Psoas muscle (tissue), 8 donors: ENCODE results near the gene LTBP1. TPM values are rescaled to one million over a fixed set of nuclear protein-coding genes. Genes with fewer than 3 reads are reported as not detected.

ENCODE experiments used
- ATAC-seq, 4 donors: fragments of 200-7000 bp; cut with Tn5 transposase; one replicate each; pipeline ENCODE4 v1.9.1; 2020; ENCODE audit warnings: moderate library complexity in 3 of 4, mild to moderate bottlenecking in 2 of 4
- DNase-seq, 2 donors: peaks; one replicate each; pipeline ENCODE4 v3.0.0-alpha.2; 2020
- H3K27ac ChIP-seq: fragments of 200-600 bp; one replicate; pipeline ENCODE4 v1.8.0; 2022
- H3K27me3 ChIP-seq, 3 donors: fragments of 200-600 bp in 1 of 3; one replicate each; pipeline versions ENCODE4 v1.6.1 to v1.8.0; 2013 to 2022; ENCODE audit warnings: low read length in 2 of 3, mild to moderate bottlenecking in 2 of 3, moderate library complexity in 1 of 3; ENCODE audit not compliant: insufficient read depth in 3 of 3
- H3K36me3 ChIP-seq, 2 donors: fragments of 200-600 bp in 1 of 2; one replicate each; pipeline versions ENCODE4 v1.6.1 to v1.8.0; 2013 to 2022; ENCODE audit warnings: low read depth in 1 of 2, mild to moderate bottlenecking in 1 of 2, moderate library complexity in 1 of 2; ENCODE audit not compliant: insufficient read depth in 1 of 2
- H3K4me1 ChIP-seq: fragments of 200-600 bp; one replicate; pipeline ENCODE4 v1.8.0; 2022
- H3K4me3 ChIP-seq: fragments of 200-600 bp; one replicate; pipeline ENCODE4 v1.8.0; 2022; ENCODE audit warnings: mild to moderate bottlenecking
- H3K9me3 ChIP-seq: fragments of 200-600 bp; one replicate; pipeline ENCODE4 v1.8.0; 2022
- WGBS, 3 donors: extraction: QIAGEN DNeasy Blood & Tissue Kit; methylation state at CpG; one replicate each; pipeline versions ENCODE4 v1.1.6 to v1.1.7; 2013; 5-methylcytosine and 5-hydroxymethylcytosine counted together
- intact Hi-C, 2 donors: fragments of 100-400 bp; cut with DNase I; formaldehyde crosslinking; loops; one replicate each; pipeline versions ENCODE4 v1.11.0 to v1.14.2; 2022
- polyA plus RNA-seq, 3 donors: library from polyadenylated mRNA; stranded (reverse); fragments of 200-250 nt; gene quantifications; one replicate each; pipeline ENCODE4 v1.2.3, GENCODE V29; 2013
- total RNA-seq, 4 donors: library from RNA; stranded (reverse); fragmentation: NEBNext Ultra II Directional in 2 of 4; extraction: Animal tissue kit (Norgen Biotek cat#: 25700) in 2 of 4; gene quantifications; one replicate each; pipeline versions ENCODE4 v1.2.1 to v1.2.4, GENCODE V29; 2021 to 2023
- TF ChIP-seq, protein P1 (sequence below): fragments of 200-600 bp; IDR thresholded peaks from one replicate; pipeline ENCODE4 v1.8.0; 2022; ENCODE audit warnings: antibody characterized with exemption
- donor health status: healthy with polysubstance abuse.
- donor health status: DM: no; HTN: no; CAD: no; lungs with moderate emphysema.
- donor health status: Bipolar disorder and iron deficiency.
- donor health status: healthy.
- donor health status: DM: yes; HTN: yes; CAD: no.
- donor health status: DM: no; HTN: no; CAD: no.
- donor health status: DM: no; HTN: no; CAD: no.
- donor health status: DM: yes; HTN: yes; CAD: no.

The LTBP1 gene
- total and polyA plus RNA-seq, 7 donors = 5.9 to 26.8 (median 9.5) TPM

- no peaks in the 10 kb centered on the region for H3K9me3 ChIP-seq
- no peak overlapping the region for H3K27ac ChIP-seq
- 92 to 94% (median 93%) methylated on average over 3 of the region's 3 CpGs for WGBS, 3 donors
- no peak for DNase-seq
- H3K4me1 ChIP-seq = no peaks in the 10 kb centered on the region
- TF ChIP-seq, protein P1, sequence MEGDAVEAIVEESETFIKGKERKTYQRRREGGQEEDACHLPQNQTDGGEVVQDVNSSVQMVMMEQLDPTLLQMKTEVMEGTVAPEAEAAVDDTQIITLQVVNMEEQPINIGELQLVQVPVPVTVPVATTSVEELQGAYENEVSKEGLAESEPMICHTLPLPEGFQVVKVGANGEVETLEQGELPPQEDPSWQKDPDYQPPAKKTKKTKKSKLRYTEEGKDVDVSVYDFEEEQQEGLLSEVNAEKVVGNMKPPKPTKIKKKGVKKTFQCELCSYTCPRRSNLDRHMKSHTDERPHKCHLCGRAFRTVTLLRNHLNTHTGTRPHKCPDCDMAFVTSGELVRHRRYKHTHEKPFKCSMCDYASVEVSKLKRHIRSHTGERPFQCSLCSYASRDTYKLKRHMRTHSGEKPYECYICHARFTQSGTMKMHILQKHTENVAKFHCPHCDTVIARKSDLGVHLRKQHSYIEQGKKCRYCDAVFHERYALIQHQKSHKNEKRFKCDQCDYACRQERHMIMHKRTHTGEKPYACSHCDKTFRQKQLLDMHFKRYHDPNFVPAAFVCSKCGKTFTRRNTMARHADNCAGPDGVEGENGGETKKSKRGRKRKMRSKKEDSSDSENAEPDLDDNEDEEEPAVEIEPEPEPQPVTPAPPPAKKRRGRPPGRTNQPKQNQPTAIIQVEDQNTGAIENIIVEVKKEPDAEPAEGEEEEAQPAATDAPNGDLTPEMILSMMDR = no peak
- intact Hi-C loops = no loop called here
- H3K36me3 ChIP-seq = peaks cover 0 to 4% of the 10 kb centered on the region in 2 donors
- no peaks in the 10 kb centered on the region for H3K27me3 ChIP-seq
- no peak for ATAC-seq
- no peak overlapping the region for H3K4me3 ChIP-seq
Measured at GRCh38 chr2:33196700-33197099, 249.9 kb downstream of the LTBP1 start.

DNA sequence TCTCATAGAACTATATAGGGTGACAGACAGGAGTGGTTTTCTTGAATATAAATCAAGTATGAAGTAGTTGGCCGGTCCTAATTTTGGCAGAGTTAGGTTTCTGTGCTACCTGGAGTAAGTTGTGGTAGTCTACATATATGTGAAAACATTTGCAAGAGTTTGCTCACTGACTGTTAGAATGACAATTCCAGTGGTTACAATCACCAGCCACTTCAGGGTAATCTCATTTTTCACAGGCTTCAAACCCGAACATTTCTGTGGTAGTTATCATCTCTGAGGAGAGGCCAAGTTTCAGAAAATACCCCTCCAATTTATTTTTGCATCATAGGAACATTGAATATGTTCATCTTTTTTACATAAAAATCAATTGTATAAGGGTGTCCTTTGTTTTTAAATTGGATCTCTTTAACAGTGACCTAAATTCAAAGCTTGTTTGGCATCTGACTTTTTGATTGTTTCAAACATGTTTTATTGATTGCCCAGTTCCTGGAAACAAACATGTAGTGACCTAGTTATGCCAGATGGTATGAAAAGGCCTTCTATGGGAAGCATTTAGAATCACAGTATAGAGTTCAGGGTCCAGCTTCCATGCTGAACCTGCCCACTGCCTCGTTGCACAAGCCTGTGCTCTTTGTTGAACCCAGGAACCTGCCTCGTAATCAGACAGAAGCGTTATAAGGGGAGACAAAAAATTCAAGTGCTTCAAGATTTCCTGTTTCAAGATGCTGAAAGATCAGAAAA is 250.6 kb downstream of the LTBP1 start:
- peaks cover 0 to 4% of the 10 kb centered on the region in 2 donors for H3K36me3 ChIP-seq
- DNase-seq (no peak), ATAC-seq (no peak)
- H3K27ac ChIP-seq = no peak overlapping the region
- H3K4me3 ChIP-seq = no peak overlapping the region
- intact Hi-C loops = no loop called here
- WGBS, 3 donors = 84 to 88% (median 88%) methylated on average over 5 of the region's 5 CpGs
- no peaks in the 10 kb centered on the region for H3K4me1 ChIP-seq
- no peaks in the 10 kb centered on the region for H3K27me3 ChIP-seq
- TF ChIP-seq, protein P1 = no peak
- no peaks in the 10 kb centered on the region for H3K9me3 ChIP-seq

DNA sequence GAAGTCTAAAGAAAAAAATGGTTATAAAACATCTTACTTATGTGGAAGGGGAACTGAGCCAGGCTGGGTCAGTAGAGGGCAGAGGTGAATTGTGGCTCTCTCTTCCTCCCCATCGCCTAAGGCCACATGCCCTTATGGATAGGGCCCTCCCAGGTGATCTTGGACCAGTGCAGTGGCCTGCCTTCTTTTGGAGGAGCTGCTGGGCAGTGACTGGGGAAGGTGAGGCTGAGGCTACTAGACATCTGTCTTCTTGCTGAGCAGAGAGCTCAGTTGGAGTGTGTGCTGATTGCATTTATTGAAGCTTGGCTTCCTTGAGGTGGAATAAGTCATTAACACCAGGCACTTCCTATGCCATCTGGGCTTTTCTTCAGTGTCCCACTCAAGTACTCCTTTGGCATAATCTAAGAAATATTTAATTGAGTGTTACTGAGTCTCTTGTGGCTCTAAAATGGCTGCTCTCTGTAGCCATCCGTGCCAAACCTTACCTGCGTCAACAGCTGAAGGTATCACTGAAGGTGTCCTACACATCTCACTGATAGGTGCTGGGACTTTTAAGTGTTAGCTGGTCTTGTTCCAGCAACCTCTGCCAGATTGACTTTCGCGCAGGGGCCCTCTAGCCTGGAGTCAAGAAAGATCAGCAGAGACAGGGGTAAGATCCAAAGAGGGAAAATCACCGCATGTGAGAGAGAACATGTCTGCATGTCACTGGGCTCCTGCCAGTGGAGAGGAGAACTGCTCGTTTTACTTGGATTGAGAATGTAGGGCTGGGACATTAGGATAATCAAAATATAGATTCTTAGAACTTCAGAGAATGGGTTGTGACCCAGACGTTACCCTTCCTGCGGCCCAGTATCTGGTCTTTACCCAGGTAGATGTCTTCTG is 256.1 kb downstream of the LTBP1 start:
- DNase-seq (no peak), ATAC-seq (no peak)
- no peaks in the 10 kb centered on the region for H3K9me3 ChIP-seq
- no peaks in the 10 kb centered on the region for H3K36me3 ChIP-seq
- H3K27ac ChIP-seq = no peak overlapping the region
- no peaks in the 10 kb centered on the region for H3K4me1 ChIP-seq
- TF ChIP-seq, protein P1 = no peak
- H3K27me3 ChIP-seq = no peaks in the 10 kb centered on the region
- H3K4me3 ChIP-seq = no peak overlapping the region
- intact Hi-C loops = no loop called here
- 77 to 80% (median 77%) methylated on average over 9 of the region's 9 CpGs for WGBS, 3 donors

DNA sequence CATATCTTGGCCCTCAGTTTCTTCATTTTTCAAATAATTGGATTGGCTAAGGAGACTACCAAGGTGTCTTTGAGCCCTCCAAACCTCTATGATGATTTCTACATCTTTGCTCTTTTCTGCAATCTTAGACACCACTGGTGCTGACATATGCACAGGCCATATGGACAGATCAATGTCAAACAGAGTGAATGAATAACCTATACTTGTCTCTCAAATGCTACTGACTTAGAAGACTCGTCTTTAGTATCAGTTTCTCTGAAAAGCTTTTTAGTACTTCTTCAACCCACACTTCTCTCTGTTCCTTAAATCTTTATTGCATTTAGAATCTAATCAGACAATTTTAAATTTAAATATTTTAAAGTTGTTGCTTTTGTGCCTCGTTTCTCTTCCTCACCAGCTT is 258.2 kb downstream of the LTBP1 start:
- Histone ChIP-seq H3K36me3 (no peaks in the 10 kb centered on the region), H3K27ac (no peak overlapping the region), H3K27me3 (no peaks in the 10 kb centered on the region), H3K4me1 (no peaks in the 10 kb centered on the region), H3K4me3 (no peak overlapping the region), H3K9me3 (no peaks in the 10 kb centered on the region)
- 93 to 97% (median 96%) methylated on average over 2 of the region's 2 CpGs for WGBS, 3 donors
- intact Hi-C loops = no loop called here
- TF ChIP-seq, protein P1 = no peak
- DNase-seq (no peak), ATAC-seq (no peak)
